Activated naive CD4-positive, alpha-beta T cell treated with anti-CD3 and anti-CD28 coated beads, Interleukin-2, amount 10 ng/mL, durations not matched to agents 7 days and 5 days (primary cell): Measurements from ENCODE around the gene DPP6.

Experiments
- CTCF ChIA-PET: fragments of 350-600 bp; sonication (Branson Sonifier 250); formaldehyde crosslinking; loops from one replicate; lab custom pipeline; 2021; ENCODE audit warnings: antibody characterized with exemption; lab: Charles Lee
- DNase-seq: peaks from one replicate; pipeline ENCODE4 v3.0.0-alpha.2; 2020
- H3K27ac Mint-ChIP-seq: one replicate; pipeline ENCODE4 v1.8.0; 2021; ENCODE audit warnings: mild to moderate bottlenecking, moderate library complexity, mixed read lengths
- H3K27me3 Mint-ChIP-seq: one replicate; pipeline ENCODE4 v1.8.0; 2021; ENCODE audit warnings: mild to moderate bottlenecking, mixed read lengths
- H3K36me3 Mint-ChIP-seq: one replicate; pipeline ENCODE4 v1.8.0; 2021; ENCODE audit warnings: mixed read lengths
- H3K4me1 Mint-ChIP-seq: one replicate; pipeline ENCODE4 v1.8.0; 2021; ENCODE audit warnings: mixed read lengths
- H3K4me3 Mint-ChIP-seq: one replicate; pipeline ENCODE4 v1.8.0; 2021; ENCODE audit warnings: mild to moderate bottlenecking, moderate library complexity, mixed read lengths
- H3K9me3 Mint-ChIP-seq: one replicate; pipeline ENCODE4 v1.8.0; 2021; ENCODE audit warnings: mixed read lengths

The DPP6 gene

GRCh38 chr7:154385214-154385613 is 333.0 kb downstream of the DPP6 start:
- CTCF ChIA-PET: no interaction called here
- Mint-ChIP-seq H3K27ac (no peak overlapping the region), H3K9me3 (peaks cover 24% of the 10 kb centered on the region), H3K27me3 (no peaks in the 10 kb centered on the region), H3K4me3 (no peak overlapping the region), H3K36me3 (no peaks in the 10 kb centered on the region), H3K4me1 (no peaks in the 10 kb centered on the region)
- no peak for DNase-seq

- DNase-seq: no peak
- CTCF ChIA-PET: no interaction called here
- no peaks in the 10 kb centered on the region for H3K36me3 Mint-ChIP-seq
- no peaks in the 10 kb centered on the region for H3K27me3 Mint-ChIP-seq
- H3K4me1 Mint-ChIP-seq: no peaks in the 10 kb centered on the region
- no peak overlapping the region for H3K27ac Mint-ChIP-seq
- no peak overlapping the region for H3K4me3 Mint-ChIP-seq
- H3K9me3 Mint-ChIP-seq: peaks cover 31% of the 10 kb centered on the region
Measured at GRCh38 chr7:154387252-154387651, 335.1 kb downstream of the DPP6 start.

- Mint-ChIP-seq H3K27me3 (no peaks in the 10 kb centered on the region), H3K4me1 (no peaks in the 10 kb centered on the region), H3K9me3 (peaks cover 29% of the 10 kb centered on the region), H3K27ac (no peak overlapping the region), H3K4me3 (no peak overlapping the region), H3K36me3 (no peaks in the 10 kb centered on the region)
- CTCF ChIA-PET: no interaction called here
- DNase-seq: no peak
Measured at GRCh38 chr7:154388412-154388811, 336.2 kb downstream of the DPP6 start.

- CTCF ChIA-PET: no interaction called here
Measured at GRCh38 chr7:154388999-154389398, 336.8 kb downstream of the DPP6 start.

GRCh38 chr7:154390961-154391360 is 338.8 kb downstream of the DPP6 start:
- H3K9me3 Mint-ChIP-seq: peaks cover 17% of the 10 kb centered on the region
- H3K27me3 Mint-ChIP-seq: no peaks in the 10 kb centered on the region
- H3K36me3 Mint-ChIP-seq: no peaks in the 10 kb centered on the region
- H3K4me3 Mint-ChIP-seq: no peak overlapping the region
- no peaks in the 10 kb centered on the region for H3K4me1 Mint-ChIP-seq
- no peak overlapping the region for H3K27ac Mint-ChIP-seq
- CTCF ChIA-PET: no interaction called here
- no peak for DNase-seq

More at GRCh38 chr7:154388999-154389398, 336.8 kb downstream of the DPP6 start:
- no peak overlapping the region for H3K4me3 Mint-ChIP-seq
- no peak for DNase-seq
- no peaks in the 10 kb centered on the region for H3K36me3 Mint-ChIP-seq
- H3K27me3 Mint-ChIP-seq: no peaks in the 10 kb centered on the region
- H3K4me1 Mint-ChIP-seq: no peaks in the 10 kb centered on the region
- peaks cover 26% of the 10 kb centered on the region for H3K9me3 Mint-ChIP-seq
- H3K27ac Mint-ChIP-seq: no peak overlapping the region

GRCh38 chr7:154394804-154395203 is 342.6 kb downstream of the DPP6 start:
- H3K36me3 Mint-ChIP-seq: no peaks in the 10 kb centered on the region
- H3K27me3 Mint-ChIP-seq: no peaks in the 10 kb centered on the region
- no peaks in the 10 kb centered on the region for H3K4me1 Mint-ChIP-seq
- H3K9me3 Mint-ChIP-seq: peaks cover 11% of the 10 kb centered on the region
- H3K4me3 Mint-ChIP-seq: no peak overlapping the region
- DNase-seq: no peak
- CTCF ChIA-PET: no interaction called here
- no peak overlapping the region for H3K27ac Mint-ChIP-seq

GRCh38 chr7:154406312-154406711 is 354.1 kb downstream of the DPP6 start:
- Mint-ChIP-seq H3K27ac (no peak overlapping the region), H3K27me3 (no peaks in the 10 kb centered on the region), H3K9me3 (peaks cover 9% of the 10 kb centered on the region), H3K4me1 (no peaks in the 10 kb centered on the region), H3K4me3 (no peak overlapping the region), H3K36me3 (no peaks in the 10 kb centered on the region)
- CTCF ChIA-PET: no interaction called here
- no peak for DNase-seq

GRCh38 chr7:154409703-154410311 is 357.6 kb downstream of the DPP6 start:
- Mint-ChIP-seq H3K36me3 (no peaks in the 10 kb centered on the region), H3K4me3 (no peak overlapping the region), H3K9me3 (peaks cover 6% of the 10 kb centered on the region), H3K27me3 (no peaks in the 10 kb centered on the region), H3K4me1 (no peaks in the 10 kb centered on the region), H3K27ac (no peak overlapping the region)
- CTCF ChIA-PET: no interaction called here
- peak; percentile 24 for DNase-seq

- Mint-ChIP-seq H3K36me3 (no peaks in the 10 kb centered on the region), H3K27me3 (no peaks in the 10 kb centered on the region), H3K27ac (no peak overlapping the region), H3K9me3 (peaks cover 6% of the 10 kb centered on the region), H3K4me1 (no peaks in the 10 kb centered on the region), H3K4me3 (no peak overlapping the region)
- CTCF ChIA-PET: no interaction called here
- DNase-seq: no peak
Measured at GRCh38 chr7:154412105-154412504, 359.9 kb downstream of the DPP6 start.

- Mint-ChIP-seq H3K4me1 (no peaks in the 10 kb centered on the region), H3K36me3 (no peaks in the 10 kb centered on the region), H3K27ac (no peak overlapping the region), H3K9me3 (peaks cover 11% of the 10 kb centered on the region), H3K4me3 (no peak overlapping the region), H3K27me3 (no peaks in the 10 kb centered on the region)
- DNase-seq: no peak
- CTCF ChIA-PET: no interaction called here
Measured at GRCh38 chr7:154415709-154416399, 363.7 kb downstream of the DPP6 start.

- Mint-ChIP-seq H3K27ac (no peak overlapping the region), H3K4me3 (no peak overlapping the region), H3K27me3 (no peaks in the 10 kb centered on the region), H3K4me1 (no peaks in the 10 kb centered on the region), H3K9me3 (peaks cover 14% of the 10 kb centered on the region), H3K36me3 (no peaks in the 10 kb centered on the region)
- CTCF ChIA-PET: no interaction called here
- no peak for DNase-seq
Measured at GRCh38 chr7:154416714-154417113, 364.5 kb downstream of the DPP6 start.

- Mint-ChIP-seq H3K4me1 (no peaks in the 10 kb centered on the region), H3K36me3 (no peaks in the 10 kb centered on the region), H3K27me3 (no peaks in the 10 kb centered on the region), H3K9me3 (peaks cover 18% of the 10 kb centered on the region), H3K4me3 (no peak overlapping the region), H3K27ac (no peak overlapping the region)
- CTCF ChIA-PET: no interaction called here
- no peak for DNase-seq
Measured at GRCh38 chr7:154419344-154419743, 367.1 kb downstream of the DPP6 start.

GRCh38 chr7:154423231-154423630 is 371.0 kb downstream of the DPP6 start:
- Mint-ChIP-seq H3K27me3 (no peaks in the 10 kb centered on the region), H3K4me3 (no peak overlapping the region), H3K9me3 (peaks cover 12% of the 10 kb centered on the region), H3K27ac (no peak overlapping the region), H3K36me3 (no peaks in the 10 kb centered on the region), H3K4me1 (no peaks in the 10 kb centered on the region)
- DNase-seq: no peak
- CTCF ChIA-PET: no interaction called here

GRCh38 chr7:154424350-154424749 is 372.2 kb downstream of the DPP6 start:
- Mint-ChIP-seq H3K9me3 (peaks cover 13% of the 10 kb centered on the region), H3K4me3 (no peak overlapping the region), H3K27me3 (no peaks in the 10 kb centered on the region), H3K27ac (no peak overlapping the region), H3K4me1 (no peaks in the 10 kb centered on the region), H3K36me3 (no peaks in the 10 kb centered on the region)
- DNase-seq: no peak
- CTCF ChIA-PET: no interaction called here

- Mint-ChIP-seq H3K4me3 (no peak overlapping the region), H3K4me1 (no peaks in the 10 kb centered on the region), H3K27me3 (no peaks in the 10 kb centered on the region), H3K27ac (no peak overlapping the region), H3K36me3 (no peaks in the 10 kb centered on the region), H3K9me3 (peaks cover 14% of the 10 kb centered on the region)
- DNase-seq: no peak
- CTCF ChIA-PET: no interaction called here
Measured at GRCh38 chr7:154425271-154425670, 373.1 kb downstream of the DPP6 start.
